Spleen (tissue), 7 donors: ENCODE results near the gene SLC24A3.

ENCODE experiments used
- POLR2A ChIP-seq, 3 donors: fragments of 450-650 bp; IDR thresholded peaks; one replicate each; pipeline ENCODE4 v1.5.1; 2017; ENCODE audit warnings: antibody characterized with exemption in 3 of 3, mild to moderate bottlenecking in 1 of 3
- POLR2AphosphoS5 ChIP-seq, 3 donors: sonication (generic); formaldehyde crosslinking; IDR thresholded peaks; one replicate each; pipeline ENCODE4 v1.5.1; 2017; ENCODE audit warnings: antibody characterized with exemption in 3 of 3
- TF ChIP-seq, protein P1 (sequence below), 11 experiments: fragments of 200-600 bp in 7 of 11; fragments of 450-650 bp in 4 of 11; sonication (generic) in 4 of 11; IDR thresholded peaks in 8 of 11; conservative IDR thresholded peaks in 3 of 11; 1 replicate in 7 of 11; 2 replicates in 4 of 11; pipeline versions ENCODE4 v1.4.0 to v1.8.0; 2016 to 2021; ENCODE audit warnings: antibody characterized with exemption in 11 of 11, inconsistent platforms in 4 of 11, mild to moderate bottlenecking in 1 of 11
- donor health status: DM: no; HTN: no; CAD: no; lungs with moderate emphysema.
- donor health status: DM: no; HTN: no; CAD: no.
- donor health status: DM: no; HTN: no; CAD: no.

DNA sequence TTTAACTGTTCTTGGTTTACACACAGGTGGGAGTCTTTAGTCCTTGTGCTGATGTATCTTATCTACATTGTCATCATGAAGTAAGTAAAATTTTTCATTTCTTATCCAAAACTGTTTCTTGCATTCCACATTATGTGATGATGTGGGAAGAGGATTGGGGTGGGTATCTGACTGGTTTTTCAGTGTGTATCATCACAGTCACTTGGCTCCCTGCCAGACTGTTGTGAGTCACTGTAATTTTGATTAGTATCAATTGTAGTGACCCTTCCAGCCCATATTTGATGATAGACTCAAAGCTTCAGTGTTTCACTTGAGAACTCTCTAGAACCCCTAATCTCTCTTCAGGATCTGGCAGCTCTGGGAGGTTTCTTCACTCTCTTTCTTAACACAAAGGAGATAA, 461.1 kb downstream of the SLC24A3 start:
- TF ChIP-seq, protein P1, sequence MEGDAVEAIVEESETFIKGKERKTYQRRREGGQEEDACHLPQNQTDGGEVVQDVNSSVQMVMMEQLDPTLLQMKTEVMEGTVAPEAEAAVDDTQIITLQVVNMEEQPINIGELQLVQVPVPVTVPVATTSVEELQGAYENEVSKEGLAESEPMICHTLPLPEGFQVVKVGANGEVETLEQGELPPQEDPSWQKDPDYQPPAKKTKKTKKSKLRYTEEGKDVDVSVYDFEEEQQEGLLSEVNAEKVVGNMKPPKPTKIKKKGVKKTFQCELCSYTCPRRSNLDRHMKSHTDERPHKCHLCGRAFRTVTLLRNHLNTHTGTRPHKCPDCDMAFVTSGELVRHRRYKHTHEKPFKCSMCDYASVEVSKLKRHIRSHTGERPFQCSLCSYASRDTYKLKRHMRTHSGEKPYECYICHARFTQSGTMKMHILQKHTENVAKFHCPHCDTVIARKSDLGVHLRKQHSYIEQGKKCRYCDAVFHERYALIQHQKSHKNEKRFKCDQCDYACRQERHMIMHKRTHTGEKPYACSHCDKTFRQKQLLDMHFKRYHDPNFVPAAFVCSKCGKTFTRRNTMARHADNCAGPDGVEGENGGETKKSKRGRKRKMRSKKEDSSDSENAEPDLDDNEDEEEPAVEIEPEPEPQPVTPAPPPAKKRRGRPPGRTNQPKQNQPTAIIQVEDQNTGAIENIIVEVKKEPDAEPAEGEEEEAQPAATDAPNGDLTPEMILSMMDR (IDR thresholded peaks at IDR 0.05 in 8 of 11, conservative IDR thresholded peaks at IDR 0.05 in 3 of 11): no peak
- TF ChIP-seq POLR2A (IDR thresholded peaks at IDR 0.05) (no peak), POLR2AphosphoS5 (IDR thresholded peaks at IDR 0.05) (no peak)
